Effector memory CD4-positive, alpha-beta T cell (primary cell): ENCODE data around the gene ZCCHC8.
"Not testable (repeated sequence)": the region's sequence is repeated elsewhere in the genome, so short reads cannot be mapped to it uniquely, and the experiment has no call there.

Source experiments
- DNase-seq, 3 donors: peaks; one replicate each; pipeline ENCODE4 v3.0.0-alpha.2; 2020
- H3K27ac ChIP-seq: 2 replicates; pipeline ENCODE4 v1.7.0; 2013; ENCODE audit warnings: mild to moderate bottlenecking, low read length, moderate library complexity; ENCODE audit not compliant: insufficient read depth, poor library complexity, severe bottlenecking
- H3K27me3 ChIP-seq: replicated peaks from 2 replicates; pipeline ENCODE4 v1.7.0; 2013; ENCODE audit warnings: mild to moderate bottlenecking, low read length; ENCODE audit not compliant: insufficient read depth, control insufficient read depth, poor library complexity, severe bottlenecking
- H3K36me3 ChIP-seq: 2 replicates; pipeline ENCODE4 v1.7.0; 2013; ENCODE audit warnings: mild to moderate bottlenecking, low read length, moderate library complexity; ENCODE audit not compliant: control insufficient read depth, insufficient read depth
- H3K4me1 ChIP-seq: 2 replicates; pipeline ENCODE4 v1.7.0; 2013; ENCODE audit warnings: low read length, mild to moderate bottlenecking; ENCODE audit not compliant: control insufficient read depth, insufficient read depth, poor library complexity, severe bottlenecking
- H3K4me3 ChIP-seq: 2 replicates; pipeline ENCODE4 v1.7.0; 2013; ENCODE audit warnings: low read length, low read depth, mild to moderate bottlenecking; ENCODE audit not compliant: insufficient read depth, poor library complexity, severe bottlenecking
- H3K9me3 ChIP-seq: 2 replicates; pipeline ENCODE4 v1.7.0; 2013; ENCODE audit warnings: mild to moderate bottlenecking, low read length, moderate library complexity; ENCODE audit not compliant: control insufficient read depth

The ZCCHC8 gene

GRCh38 chr12:122444071-122444470 lies 56.7 kb downstream of the ZCCHC8 start:
- H3K4me3 ChIP-seq, DNase-seq, H3K4me1 ChIP-seq, H3K9me3 ChIP-seq, H3K36me3 ChIP-seq, H3K27me3 ChIP-seq, H3K27ac ChIP-seq: not testable (repeated sequence)

GRCh38 chr12:122438822-122439221 lies 61.9 kb downstream of the ZCCHC8 start:
- H3K4me3 ChIP-seq, H3K27ac ChIP-seq, H3K27me3 ChIP-seq, H3K9me3 ChIP-seq, H3K36me3 ChIP-seq, DNase-seq, H3K4me1 ChIP-seq: not testable (repeated sequence)

DNA sequence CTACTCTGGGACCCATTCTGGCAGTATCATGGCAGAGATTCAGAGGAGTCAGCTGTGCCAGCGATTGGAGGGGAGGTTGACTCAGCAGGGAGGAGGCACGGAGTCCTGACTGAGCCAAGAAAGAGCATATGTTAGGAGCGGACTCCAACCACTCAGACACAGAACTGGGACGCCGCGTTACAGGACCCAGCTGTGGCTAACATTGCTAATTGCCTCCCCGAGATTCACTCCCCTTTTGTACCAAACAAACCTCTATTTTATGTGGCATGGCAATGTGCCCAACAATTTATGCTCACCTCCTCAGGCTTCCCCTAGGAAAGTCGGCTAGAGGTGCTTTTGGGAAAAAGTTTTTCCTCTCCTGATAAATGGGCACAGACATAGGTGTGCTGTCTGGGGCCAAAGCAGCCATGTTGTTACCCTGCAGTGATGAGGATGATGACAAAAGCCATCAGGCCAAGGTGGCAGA lies 63.0 kb downstream of the ZCCHC8 start:
- no peak for DNase-seq
- no peak overlapping the region for H3K27ac ChIP-seq
- no peaks in the 10 kb centered on the region for H3K9me3 ChIP-seq
- no peaks in the 10 kb centered on the region for H3K36me3 ChIP-seq
- H3K27me3 ChIP-seq, result no peaks in the 10 kb centered on the region
- H3K4me1 ChIP-seq, result no peaks in the 10 kb centered on the region
- H3K4me3 ChIP-seq, result no peak overlapping the region

DNA sequence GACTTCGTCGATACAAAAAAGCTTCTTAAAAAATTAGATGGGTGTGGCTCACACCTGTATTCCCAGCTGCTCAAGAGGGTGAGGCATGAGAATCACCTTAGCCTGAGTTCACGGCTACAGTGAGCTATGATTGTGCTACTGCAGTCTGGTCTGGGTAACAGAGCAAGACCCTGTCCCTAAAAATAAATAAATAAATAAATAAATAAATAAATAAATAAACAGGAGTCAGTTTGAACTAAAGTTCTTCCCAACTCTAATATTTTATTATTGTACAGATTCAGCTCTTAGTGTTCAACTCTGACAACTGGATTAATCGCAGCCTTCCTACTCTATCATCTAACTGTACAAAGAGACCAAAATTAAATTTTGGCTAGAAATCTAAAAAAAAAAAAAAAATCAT lies 65.5 kb downstream of the ZCCHC8 start:
- Histone ChIP-seq H3K27ac (no peak overlapping the region), H3K36me3 (no peaks in the 10 kb centered on the region), H3K9me3 (no peaks in the 10 kb centered on the region), H3K4me3 (no peak overlapping the region), H3K27me3 (no peaks in the 10 kb centered on the region), H3K4me1 (no peaks in the 10 kb centered on the region)
- no peak for DNase-seq

DNA sequence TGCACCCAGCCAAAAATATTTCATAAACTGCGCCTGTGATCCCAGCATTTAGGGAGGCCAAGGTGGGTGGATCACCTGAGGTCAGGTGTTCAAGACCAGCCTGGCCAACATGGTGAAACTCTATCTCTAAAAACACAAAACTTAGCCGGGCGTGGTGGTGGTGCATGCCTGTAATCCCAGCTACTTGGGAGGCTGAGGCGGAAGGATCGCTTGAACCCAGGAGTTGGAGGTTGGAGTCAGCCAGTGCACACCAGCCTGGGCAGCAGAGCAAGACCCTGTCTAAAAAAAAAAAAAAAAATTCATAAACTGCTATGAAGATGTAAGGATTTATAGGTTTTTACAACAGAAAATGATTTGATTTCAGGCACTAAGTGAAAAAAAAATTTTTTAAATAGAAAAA lies 71.7 kb downstream of the ZCCHC8 start:
- not testable (repeated sequence) for H3K9me3 ChIP-seq, H3K36me3 ChIP-seq, H3K4me3 ChIP-seq, DNase-seq, H3K27me3 ChIP-seq, H3K27ac ChIP-seq, H3K4me1 ChIP-seq

- no peak for DNase-seq
- Histone ChIP-seq H3K36me3 (no peaks in the 10 kb centered on the region), H3K4me3 (no peak overlapping the region), H3K9me3 (no peaks in the 10 kb centered on the region), H3K4me1 (peaks cover 8% of the 10 kb centered on the region), H3K27me3 (no peaks in the 10 kb centered on the region), H3K27ac (no peak overlapping the region)
Observed at GRCh38 chr12:122427403-122427802, 73.3 kb downstream of the ZCCHC8 start.

- Histone ChIP-seq H3K9me3 (no peaks in the 10 kb centered on the region), H3K4me1 (peaks cover 19% of the 10 kb centered on the region), H3K27ac (peak overlapping the region; percentile 42), H3K4me3 (peak overlapping the region; percentile 65), H3K36me3 (no peaks in the 10 kb centered on the region), H3K27me3 (no peaks in the 10 kb centered on the region)
- DNase-seq, result no peak
Observed at GRCh38 chr12:122423258-122424165, 77.2 kb downstream of the ZCCHC8 start.

DNA sequence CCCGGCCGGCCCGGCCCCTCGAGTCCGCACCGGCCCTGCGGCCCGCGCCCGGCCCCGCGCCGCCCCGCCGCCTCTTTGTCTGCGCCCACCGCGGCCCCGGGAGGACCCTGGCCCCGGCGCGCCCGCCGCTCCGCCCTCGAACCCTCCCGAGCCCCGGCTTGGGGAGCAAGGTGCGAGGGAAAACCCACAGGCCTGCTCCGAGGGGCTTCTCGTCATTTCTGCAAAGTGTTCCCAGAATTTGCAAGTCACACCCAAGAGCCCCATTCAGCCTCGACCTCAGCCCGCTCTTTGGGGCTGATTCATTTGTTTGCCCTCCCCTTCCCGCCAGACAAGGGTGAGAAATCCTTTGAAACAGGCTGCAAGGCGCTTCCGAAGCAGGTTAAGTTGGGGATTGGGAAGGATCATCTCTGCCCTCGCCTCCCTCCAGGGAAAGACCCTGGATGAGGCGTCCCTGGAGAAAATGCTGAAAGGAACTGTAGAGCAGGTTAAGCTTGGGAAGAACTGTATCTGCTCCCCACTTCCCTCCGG lies 77.9 kb downstream of the ZCCHC8 start:
- DNase-seq, result no peak
- Histone ChIP-seq H3K36me3 (no peaks in the 10 kb centered on the region), H3K9me3 (no peaks in the 10 kb centered on the region), H3K4me1 (peaks cover 19% of the 10 kb centered on the region), H3K4me3 (peak overlapping the region; percentile 65), H3K27ac (peak overlapping the region; percentile 42), H3K27me3 (no peaks in the 10 kb centered on the region)

DNA sequence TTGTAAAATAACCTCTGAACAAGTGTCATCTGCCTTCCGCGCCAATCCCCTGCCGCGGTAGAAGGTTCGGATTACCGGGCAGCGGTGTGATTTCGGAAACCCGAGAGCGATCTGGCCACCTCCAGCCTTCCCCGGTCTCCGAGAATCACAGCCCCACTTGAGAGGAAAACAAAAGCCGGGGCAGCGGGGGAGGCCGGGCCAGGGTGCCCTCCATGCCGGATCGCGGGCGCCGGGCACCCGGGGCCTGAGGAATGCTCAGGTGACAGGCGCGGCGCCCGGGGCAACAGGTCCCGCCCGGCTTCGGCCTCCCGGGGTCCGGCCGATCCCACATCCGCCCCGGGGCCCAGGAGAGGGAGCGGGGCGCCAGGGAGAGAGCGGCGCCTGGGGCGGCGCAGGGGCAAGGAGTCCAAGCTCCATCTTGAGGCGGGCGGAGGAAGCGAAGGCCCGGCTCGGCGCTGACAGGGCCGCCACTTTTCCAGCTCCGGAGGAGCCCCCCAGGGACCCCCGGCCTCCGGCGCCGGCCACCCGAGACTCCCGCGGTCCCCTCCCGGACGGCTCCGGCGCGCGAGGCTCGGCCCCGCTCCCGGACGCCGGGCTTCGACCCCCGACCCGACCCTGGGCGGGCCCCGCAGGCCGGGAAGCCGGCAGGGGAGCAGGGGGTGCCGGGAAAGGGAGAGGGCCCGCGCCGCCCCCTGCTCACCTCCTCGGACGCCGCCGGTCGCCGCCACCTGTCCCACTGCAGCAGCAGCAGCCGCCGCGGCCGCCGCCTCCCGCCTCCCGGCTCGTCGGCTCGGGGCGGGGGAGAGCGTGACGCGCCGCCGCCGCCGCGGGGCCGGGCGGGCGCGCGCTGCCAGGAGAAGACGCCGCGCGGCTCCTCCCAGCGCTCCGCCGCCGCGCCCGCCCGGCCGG lies 78.7 kb downstream of the ZCCHC8 start, which contains the start of gene CLIP1:
Gene CLIP1 (minus strand): TSS at position 849 of the 909 bp plus-strand sequence. CDS start 42,217 bp downstream, outside the sequence.
- H3K4me3 ChIP-seq, result peak within 1 kb of the TSS; percentile 96
- H3K27ac ChIP-seq, result peak within 1 kb of the TSS; percentile 73
- DNase-seq, result peak; percentile 35 to 52 (median 37)
- H3K27me3 ChIP-seq, result no peaks in the 10 kb centered on the region
- no peaks in the 10 kb centered on the region for H3K36me3 ChIP-seq
- H3K9me3 ChIP-seq, result no peaks in the 10 kb centered on the region
- peaks cover 19% of the 10 kb centered on the region for H3K4me1 ChIP-seq
